Measurements from ENCODE around the gene ZFYVE21. TPM values are rescaled to one million over a fixed set of nuclear protein-coding genes. Genes with fewer than 3 reads are reported as not detected.

ZFYVE21 gene
- total and polyA plus RNA-seq, 9 donors: 75.6 to 111 (median 83.1) TPM

GRCh38 chr14:103718572-103718971, 3.0 kb downstream of the ZFYVE21 start:
- WGBS, 3 donors: 29 to 36% (median 31%) methylated on average over 16 of the region's 16 CpGs
- intact Hi-C loops (cut with DNase I): loop anchor here in 1 of 4 donors (5.0 kb wide), 1 partner anchor 91 kb away; the partner anchor contains the start of gene KLC1
- DNase-seq: peak in 1 of 5 donors; percentile 55
- TF ChIP-seq POLR2A (IDR thresholded peaks at IDR 0.05): no peak
- TF ChIP-seq EP300 (IDR thresholded peaks at IDR 0.05): no peak
- no peak for TF ChIP-seq CTCF (IDR thresholded peaks at IDR 0.05)
- Histone ChIP-seq H3K27me3 (no peaks in the 10 kb centered on the region), H3K4me3 (no peak overlapping the region), H3K4me1 (ENCODE audit: insufficient read depth) (peaks cover 21% of the 10 kb centered on the region), H3K27ac (no peak overlapping the region), H3K9me3 (no peaks in the 10 kb centered on the region), H3K36me3 (no peaks in the 10 kb centered on the region)

- Histone ChIP-seq H3K4me3 (no peak overlapping the region), H3K36me3 (no peaks in the 10 kb centered on the region), H3K27ac (no peak overlapping the region), H3K4me1 (ENCODE audit: insufficient read depth) (peaks cover 31% of the 10 kb centered on the region), H3K27me3 (no peaks in the 10 kb centered on the region), H3K9me3 (no peaks in the 10 kb centered on the region)
- intact Hi-C loops (cut with DNase I): loop anchor here in 1 of 4 donors (5.0 kb wide), 1 partner anchor 92 kb away; the partner anchor contains the start of gene KLC1
- no peak for DNase-seq
- TF ChIP-seq CTCF (IDR thresholded peaks at IDR 0.05): no peak
- no peak for TF ChIP-seq POLR2A (IDR thresholded peaks at IDR 0.05)
- no peak for TF ChIP-seq EP300 (IDR thresholded peaks at IDR 0.05)
- WGBS, 3 donors: 90 to 93% (median 90%) methylated on average over 8 of the region's 8 CpGs
These were observed 4.1 kb downstream of the ZFYVE21 start for GRCh38 chr14:103719751-103720150.

GRCh38 chr14:103721334-103722120, 5.9 kb downstream of the ZFYVE21 start:
- WGBS, 3 donors: 87 to 88% (median 87%) methylated on average over 26 of the region's 26 CpGs
- no peak for TF ChIP-seq EP300 (IDR thresholded peaks at IDR 0.05)
- Histone ChIP-seq H3K27ac (no peak overlapping the region), H3K4me1 (ENCODE audit: insufficient read depth) (peaks cover 33% of the 10 kb centered on the region), H3K36me3 (no peaks in the 10 kb centered on the region), H3K4me3 (no peak overlapping the region), H3K9me3 (no peaks in the 10 kb centered on the region), H3K27me3 (no peaks in the 10 kb centered on the region)
- no peak for DNase-seq
- intact Hi-C loops (cut with DNase I): no loop called here

GRCh38 chr14:103723748-103724081, 8.1 kb downstream of the ZFYVE21 start:
- intact Hi-C loops (cut with DNase I): no loop called here
- H3K4me3 ChIP-seq: no peak overlapping the region

More at GRCh38 chr14:103723748-103724081, 8.1 kb downstream of the ZFYVE21 start:
- WGBS, 3 donors: 70 to 77% (median 70%) methylated on average over 7 of the region's 7 CpGs
- no peaks in the 10 kb centered on the region for H3K27me3 ChIP-seq
- TF ChIP-seq POLR2A (IDR thresholded peaks at IDR 0.05): no peak
- TF ChIP-seq EP300 (IDR thresholded peaks at IDR 0.05): no peak
- no peak for TF ChIP-seq CTCF (IDR thresholded peaks at IDR 0.05)
- no peaks in the 10 kb centered on the region for H3K36me3 ChIP-seq
- H3K4me1 ChIP-seq (ENCODE audit: insufficient read depth): peaks cover 24% of the 10 kb centered on the region
- peak overlapping the region; percentile 57 to 65 for H3K27ac ChIP-seq
- DNase-seq: no peak
- no peaks in the 10 kb centered on the region for H3K9me3 ChIP-seq

Measured in ovary (tissue), 9 donors.